Measurements from ENCODE around the gene ITGA8.

- no peak for TF ChIP-seq EP300 (IDR thresholded peaks at IDR 0.05)
- no peak for TF ChIP-seq POLR2A (IDR thresholded peaks at IDR 0.05)
- no peak for TF ChIP-seq CTCF (IDR thresholded peaks at IDR 0.05)
Measured at GRCh38 chr10:15579605-15580004, 140.1 kb downstream of the ITGA8 start.

All from stomach (tissue), 4 donors.